ENCODE results near the gene FREM3.

The FREM3 gene

GRCh38 chr4:143668930-143669552 is 31.4 kb downstream of the FREM3 start:
- Histone ChIP-seq H3K4me3 (ENCODE audit: extremely low read depth, insufficient read depth, low read length, poor library complexity, severe bottlenecking) (no peak overlapping the region), H3K9me3 (ENCODE audit: control insufficient read depth, low read length) (no peaks in the 10 kb centered on the region), H3K36me3 (ENCODE audit: control insufficient read depth, insufficient read depth, low read length) (no peaks in the 10 kb centered on the region), H3K4me1 (ENCODE audit: control insufficient read depth, insufficient read depth, low read length, poor library complexity, severe bottlenecking) (no peaks in the 10 kb centered on the region), H3K27ac (ENCODE audit: low read depth, low read length, severe bottlenecking) (no peak overlapping the region)
- 86 to 92% methylated on average over 4 to 8 of the region's 9 CpGs for WGBS, 2 experiments (ENCODE audit: insufficient coverage in 2 of 2)

GRCh38 chr4:143667461-143667860 is 33.0 kb downstream of the FREM3 start:
- H3K36me3 ChIP-seq (ENCODE audit: control insufficient read depth, insufficient read depth, low read length), result no peaks in the 10 kb centered on the region
- no peak overlapping the region for H3K27ac ChIP-seq (ENCODE audit: low read depth, low read length, severe bottlenecking)
- H3K4me3 ChIP-seq (ENCODE audit: extremely low read depth, insufficient read depth, low read length, poor library complexity, severe bottlenecking), result no peak overlapping the region
- no peaks in the 10 kb centered on the region for H3K9me3 ChIP-seq (ENCODE audit: control insufficient read depth, low read length)
- H3K4me1 ChIP-seq (ENCODE audit: control insufficient read depth, insufficient read depth, low read length, poor library complexity, severe bottlenecking), result no peaks in the 10 kb centered on the region
- WGBS, 2 experiments (ENCODE audit: insufficient coverage in 2 of 2), result 94% methylated on average over 2 to 4 of the region's 4 CpGs

- H3K27ac ChIP-seq (ENCODE audit: low read depth, low read length, severe bottlenecking), result no peak overlapping the region
- WGBS, 2 experiments (ENCODE audit: insufficient coverage in 2 of 2), result 80 to 97% methylated on average over 1 to 4 of the region's 4 CpGs
- no peaks in the 10 kb centered on the region for H3K9me3 ChIP-seq (ENCODE audit: control insufficient read depth, low read length)
- H3K4me3 ChIP-seq (ENCODE audit: extremely low read depth, insufficient read depth, low read length, poor library complexity, severe bottlenecking), result no peak overlapping the region
- H3K36me3 ChIP-seq (ENCODE audit: control insufficient read depth, insufficient read depth, low read length), result no peaks in the 10 kb centered on the region
- no peaks in the 10 kb centered on the region for H3K4me1 ChIP-seq (ENCODE audit: control insufficient read depth, insufficient read depth, low read length, poor library complexity, severe bottlenecking)
Measured at GRCh38 chr4:143658336-143658735, 42.1 kb downstream of the FREM3 start.

- Histone ChIP-seq H3K27ac (ENCODE audit: low read depth, low read length, severe bottlenecking) (no peak overlapping the region), H3K4me1 (ENCODE audit: control insufficient read depth, insufficient read depth, low read length, poor library complexity, severe bottlenecking) (no peaks in the 10 kb centered on the region), H3K36me3 (ENCODE audit: control insufficient read depth, insufficient read depth, low read length) (no peaks in the 10 kb centered on the region), H3K9me3 (ENCODE audit: control insufficient read depth, low read length) (no peaks in the 10 kb centered on the region), H3K4me3 (ENCODE audit: extremely low read depth, insufficient read depth, low read length, poor library complexity, severe bottlenecking) (no peak overlapping the region)
- WGBS, 2 experiments (ENCODE audit: insufficient coverage in 2 of 2), result 86 to 100% methylated on average over 1 of the region's 1 CpG
Measured at GRCh38 chr4:143654571-143654970, 45.9 kb downstream of the FREM3 start.

- no peaks in the 10 kb centered on the region for H3K36me3 ChIP-seq (ENCODE audit: control insufficient read depth, insufficient read depth, low read length)
- H3K27ac ChIP-seq (ENCODE audit: low read depth, low read length, severe bottlenecking), result no peak overlapping the region
- WGBS, 2 experiments (ENCODE audit: insufficient coverage in 2 of 2), result 78 to 89% methylated on average over 1 to 3 of the region's 3 CpGs
- H3K4me1 ChIP-seq (ENCODE audit: control insufficient read depth, insufficient read depth, low read length, poor library complexity, severe bottlenecking), result no peaks in the 10 kb centered on the region
- H3K4me3 ChIP-seq (ENCODE audit: extremely low read depth, insufficient read depth, low read length, poor library complexity, severe bottlenecking), result no peak overlapping the region
- no peaks in the 10 kb centered on the region for H3K9me3 ChIP-seq (ENCODE audit: control insufficient read depth, low read length)
Measured at GRCh38 chr4:143653031-143653430, 47.4 kb downstream of the FREM3 start.

- H3K4me1 ChIP-seq (ENCODE audit: control insufficient read depth, insufficient read depth, low read length, poor library complexity, severe bottlenecking), result no peaks in the 10 kb centered on the region
- H3K9me3 ChIP-seq (ENCODE audit: control insufficient read depth, low read length), result peaks cover 8% of the 10 kb centered on the region
- no peaks in the 10 kb centered on the region for H3K36me3 ChIP-seq (ENCODE audit: control insufficient read depth, insufficient read depth, low read length)
- no peak overlapping the region for H3K27ac ChIP-seq (ENCODE audit: low read depth, low read length, severe bottlenecking)
- no peak overlapping the region for H3K4me3 ChIP-seq (ENCODE audit: extremely low read depth, insufficient read depth, low read length, poor library complexity, severe bottlenecking)
Measured at GRCh38 chr4:143643399-143643798, 57.1 kb downstream of the FREM3 start.

GRCh38 chr4:143642611-143643010 is 57.9 kb downstream of the FREM3 start:
- WGBS, 2 experiments (ENCODE audit: insufficient coverage in 2 of 2), result no CpG with 5 or more reads among the region's 1 CpG
- Histone ChIP-seq H3K4me3 (ENCODE audit: extremely low read depth, insufficient read depth, low read length, poor library complexity, severe bottlenecking) (no peak overlapping the region), H3K4me1 (ENCODE audit: control insufficient read depth, insufficient read depth, low read length, poor library complexity, severe bottlenecking) (no peaks in the 10 kb centered on the region), H3K36me3 (ENCODE audit: control insufficient read depth, insufficient read depth, low read length) (no peaks in the 10 kb centered on the region), H3K9me3 (ENCODE audit: control insufficient read depth, low read length) (peaks cover 4% of the 10 kb centered on the region), H3K27ac (ENCODE audit: low read depth, low read length, severe bottlenecking) (no peak overlapping the region)

GRCh38 chr4:143641361-143641760 is 59.1 kb downstream of the FREM3 start:
- no peaks in the 10 kb centered on the region for H3K9me3 ChIP-seq (ENCODE audit: control insufficient read depth, low read length)
- no peaks in the 10 kb centered on the region for H3K4me1 ChIP-seq (ENCODE audit: control insufficient read depth, insufficient read depth, low read length, poor library complexity, severe bottlenecking)
- H3K4me3 ChIP-seq (ENCODE audit: extremely low read depth, insufficient read depth, low read length, poor library complexity, severe bottlenecking), result no peak overlapping the region
- H3K36me3 ChIP-seq (ENCODE audit: control insufficient read depth, insufficient read depth, low read length), result no peaks in the 10 kb centered on the region
- no peak overlapping the region for H3K27ac ChIP-seq (ENCODE audit: low read depth, low read length, severe bottlenecking)
- WGBS, 2 experiments (ENCODE audit: insufficient coverage in 2 of 2), result no CpG with 5 or more reads among the region's 1 CpG

DNA sequence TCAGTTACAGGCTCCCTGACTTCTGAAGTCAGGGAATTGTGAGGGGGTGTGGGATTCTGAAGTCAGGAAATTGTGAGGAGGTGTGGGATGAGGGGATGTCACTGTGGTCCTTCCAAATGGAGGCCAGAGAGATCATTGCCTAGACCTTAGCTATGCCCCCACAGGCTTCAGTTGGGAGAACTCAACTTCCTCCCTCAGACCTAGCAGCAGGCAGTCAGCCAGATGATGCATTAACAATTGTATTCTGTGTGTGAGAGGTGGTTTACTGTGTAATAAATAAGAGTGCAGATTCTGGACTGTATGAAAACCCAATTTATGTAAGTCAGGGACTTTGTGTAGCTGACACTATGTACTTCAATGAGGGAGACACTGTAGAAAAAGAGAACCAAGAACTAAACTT is 65.7 kb downstream of the FREM3 start:
- H3K4me1 ChIP-seq (ENCODE audit: control insufficient read depth, insufficient read depth, low read length, poor library complexity, severe bottlenecking), result no peaks in the 10 kb centered on the region
- no peaks in the 10 kb centered on the region for H3K9me3 ChIP-seq (ENCODE audit: control insufficient read depth, low read length)
- H3K4me3 ChIP-seq (ENCODE audit: extremely low read depth, insufficient read depth, low read length, poor library complexity, severe bottlenecking), result no peak overlapping the region
- no peak overlapping the region for H3K27ac ChIP-seq (ENCODE audit: low read depth, low read length, severe bottlenecking)
- no peaks in the 10 kb centered on the region for H3K36me3 ChIP-seq (ENCODE audit: control insufficient read depth, insufficient read depth, low read length)

DNA sequence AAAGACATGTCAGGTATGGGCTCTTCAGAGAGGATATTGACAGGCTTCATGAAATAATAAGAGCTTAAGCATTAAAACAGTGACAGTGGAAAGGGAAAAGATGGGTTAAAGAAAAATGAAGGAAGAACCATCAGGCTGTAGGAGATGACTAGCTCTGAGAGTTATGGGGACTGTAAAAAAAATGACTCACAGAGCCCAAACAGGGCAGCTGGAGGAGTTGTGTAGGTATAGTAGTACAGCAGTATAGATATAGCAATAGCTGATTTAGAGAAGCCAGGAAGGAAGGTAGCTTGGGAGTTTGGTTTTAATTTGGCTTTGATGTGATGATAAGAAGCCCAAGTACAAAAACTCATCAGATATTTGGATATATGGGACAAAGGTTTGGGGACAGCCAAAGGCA is 66.6 kb downstream of the FREM3 start:
- Histone ChIP-seq H3K9me3 (ENCODE audit: control insufficient read depth, low read length) (no peaks in the 10 kb centered on the region), H3K27ac (ENCODE audit: low read depth, low read length, severe bottlenecking) (no peak overlapping the region), H3K36me3 (ENCODE audit: control insufficient read depth, insufficient read depth, low read length) (no peaks in the 10 kb centered on the region), H3K4me3 (ENCODE audit: extremely low read depth, insufficient read depth, low read length, poor library complexity, severe bottlenecking) (no peak overlapping the region), H3K4me1 (ENCODE audit: control insufficient read depth, insufficient read depth, low read length, poor library complexity, severe bottlenecking) (no peaks in the 10 kb centered on the region)

- no peak overlapping the region for H3K4me3 ChIP-seq (ENCODE audit: extremely low read depth, insufficient read depth, low read length, poor library complexity, severe bottlenecking)
Measured at GRCh38 chr4:143626134-143626911, 74.2 kb downstream of the FREM3 start.

More at GRCh38 chr4:143626134-143626911, 74.2 kb downstream of the FREM3 start:
- H3K27ac ChIP-seq (ENCODE audit: low read depth, low read length, severe bottlenecking), result no peak overlapping the region
- no peaks in the 10 kb centered on the region for H3K36me3 ChIP-seq (ENCODE audit: control insufficient read depth, insufficient read depth, low read length)
- WGBS, 2 experiments (ENCODE audit: insufficient coverage in 2 of 2), result 100% methylated on average over 1 to 2 of the region's 5 CpGs
- H3K4me1 ChIP-seq (ENCODE audit: control insufficient read depth, insufficient read depth, low read length, poor library complexity, severe bottlenecking), result no peaks in the 10 kb centered on the region
- H3K9me3 ChIP-seq (ENCODE audit: control insufficient read depth, low read length), result no peaks in the 10 kb centered on the region
